ENCODE results near the gene C1orf21.

The C1orf21 gene

DNA sequence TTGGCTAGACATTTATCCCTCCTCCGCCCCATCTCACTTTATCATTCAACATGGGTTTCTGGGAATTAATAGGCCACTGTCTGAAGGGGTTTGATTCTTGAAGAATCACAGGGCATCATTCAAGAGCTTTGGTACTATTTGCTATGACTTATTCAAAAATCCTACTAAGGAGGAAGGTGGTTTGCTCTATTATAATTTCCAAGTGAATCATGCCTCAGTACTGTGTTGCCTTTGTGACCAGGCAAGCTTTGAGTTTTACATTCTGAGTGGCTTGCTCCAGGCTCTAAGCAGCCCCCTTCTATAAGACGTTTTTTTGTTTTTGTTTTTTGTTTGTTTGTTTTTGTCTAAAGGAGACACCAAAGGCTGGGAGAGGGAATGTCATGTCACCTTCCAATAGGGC is 2.6 kb downstream of the C1orf21 start:
- H3K4me3 ChIP-seq, result peak overlapping the region in 2 of 10 experiments; percentile 74 to 92; a peak in 4 of 20 replicates
- H3K36me3 ChIP-seq, result no peaks in the 10 kb centered on the region
- H4K20me1 ChIP-seq, result peaks cover 0 to 57% (median 0%) of the 10 kb centered on the region in 11 experiments; a peak in 5 of 22 replicates
- no peak overlapping the region for H3K9ac ChIP-seq
- H3K27ac ChIP-seq, result no peak overlapping the region
- no peak for TF ChIP-seq Cebpa-rat (IDR thresholded peaks at IDR 0.05)
- no peaks in the 10 kb centered on the region for H3K9me3 ChIP-seq (replicated peaks in 1 of 11)
- peak overlapping the region in 6 of 11 experiments; percentile 11 to 96 (median 80); a peak in 9 of 22 replicates for H3K4me2 ChIP-seq
- H3K4me1 ChIP-seq, result peaks cover 8 to 57% (median 17%) of the 10 kb centered on the region in 10 experiments; a peak in 18 of 20 replicates
- peaks cover 16 to 57% (median 54%) of the 10 kb centered on the region in 11 experiments; a peak in 21 of 22 replicates for H3K27me3 ChIP-seq

DNA sequence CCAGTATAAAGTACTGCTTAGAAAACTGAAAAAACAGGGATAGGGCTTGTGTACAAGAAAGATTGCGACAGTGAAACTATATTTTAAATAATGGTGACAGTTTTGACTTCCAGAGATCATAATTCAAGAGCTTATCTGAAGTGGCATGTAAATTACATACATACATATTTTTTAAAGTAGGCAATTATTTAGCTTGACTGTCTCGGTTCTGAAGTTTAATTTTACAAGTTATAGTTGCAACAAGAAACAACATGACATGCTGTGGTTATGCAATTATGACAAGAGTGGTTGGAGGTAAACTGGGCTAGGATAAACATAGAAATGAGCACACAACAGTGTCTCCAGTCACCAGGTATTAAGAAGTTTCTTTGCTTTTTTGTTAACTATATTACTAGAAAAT is 4.1 kb downstream of the C1orf21 start:
- H4K20me1 ChIP-seq, result peaks cover 0 to 72% (median 0%) of the 10 kb centered on the region in 11 experiments; a peak in 5 of 22 replicates
- no peaks in the 10 kb centered on the region for H3K36me3 ChIP-seq
- no peak overlapping the region for H3K9ac ChIP-seq
- no peaks in the 10 kb centered on the region for H3K9me3 ChIP-seq (replicated peaks in 1 of 11)
- no peak overlapping the region for H3K4me3 ChIP-seq
- H3K4me1 ChIP-seq, result peaks cover 7 to 59% (median 17%) of the 10 kb centered on the region in 10 experiments; a peak in 18 of 20 replicates
- H3K27ac ChIP-seq, result no peak overlapping the region
- peak overlapping the region in 2 of 11 experiments; percentile 30 to 96; a peak in 3 of 22 replicates for H3K4me2 ChIP-seq
- no peak for TF ChIP-seq Cebpa-rat (IDR thresholded peaks at IDR 0.05)
- H3K27me3 ChIP-seq, result peaks cover 7 to 44% (median 41%) of the 10 kb centered on the region in 11 experiments; a peak in 21 of 22 replicates

DNA sequence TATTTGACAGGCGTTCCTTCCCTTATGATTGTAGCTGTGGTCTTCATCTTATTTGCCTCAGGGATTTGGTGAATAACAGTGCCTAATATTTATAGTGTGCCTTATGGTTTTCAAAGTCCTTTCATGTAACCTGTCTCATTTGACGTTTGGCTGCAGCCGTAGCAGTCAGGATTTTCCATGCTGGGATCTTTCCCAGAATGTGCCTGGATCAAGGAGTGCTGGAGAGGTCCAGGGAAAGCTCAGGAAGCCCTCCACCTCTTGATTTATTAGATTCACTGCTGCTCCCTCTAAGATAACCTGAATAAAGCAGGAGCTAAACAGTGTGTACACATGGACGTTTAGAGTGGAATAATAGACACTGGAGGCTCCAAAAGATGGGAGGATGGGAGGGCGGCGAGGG is 5.2 kb downstream of the C1orf21 start:
- Histone ChIP-seq H3K9me3 (replicated peaks in 1 of 11) (no peaks in the 10 kb centered on the region), H3K36me3 (no peaks in the 10 kb centered on the region), H3K27ac (no peak overlapping the region), H3K4me2 (0 out of 22 replicates have a peak overlapping the region, but pooled peaks of 1 of the 11 experiments have one; percentile 96), H3K9ac (no peak overlapping the region), H3K27me3 (peaks cover 0 to 33% (median 31%) of the 10 kb centered on the region in 11 experiments; a peak in 19 of 22 replicates), H4K20me1 (peaks cover 0 to 83% (median 0%) of the 10 kb centered on the region in 11 experiments; a peak in 5 of 22 replicates), H3K4me1 (peaks cover 3 to 61% (median 12%) of the 10 kb centered on the region in 10 experiments; a peak in 16 of 20 replicates), H3K4me3 (no peak overlapping the region)
- TF ChIP-seq Cebpa-rat (IDR thresholded peaks at IDR 0.05), result no peak

DNA sequence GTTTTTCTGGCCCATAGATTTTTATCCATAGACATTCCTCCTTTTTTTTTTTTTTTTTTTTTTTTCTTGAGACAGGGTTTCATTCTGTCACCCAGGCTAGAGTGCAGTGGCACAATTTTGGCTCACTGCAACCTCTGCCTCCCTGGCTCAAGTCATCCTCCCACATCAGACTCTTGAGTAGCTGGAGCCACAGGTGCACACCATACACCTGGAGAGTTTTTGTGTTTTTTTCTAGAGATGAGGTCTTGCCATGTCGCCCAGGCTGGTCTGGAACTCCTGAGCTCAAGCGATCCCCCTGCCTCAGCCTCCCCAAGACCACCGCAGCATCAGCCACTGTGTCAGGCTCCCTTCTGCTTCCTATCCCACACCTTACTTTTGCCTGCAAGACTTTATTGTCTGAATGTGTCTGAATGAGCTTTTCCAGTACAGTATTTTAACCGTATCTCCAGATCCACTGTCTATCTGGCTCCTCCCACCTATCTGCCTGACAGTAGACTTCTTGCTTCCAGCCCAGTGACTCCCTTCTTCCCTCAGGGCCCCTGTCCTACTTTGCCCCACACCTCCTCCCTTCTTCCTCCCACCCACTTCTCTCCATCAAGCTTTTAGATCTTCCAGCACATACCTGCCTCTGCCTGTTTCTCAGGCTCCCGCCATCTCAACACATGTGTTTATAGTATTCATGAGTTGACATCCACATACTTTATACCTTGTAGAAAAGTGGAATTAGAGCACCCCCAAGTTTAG is 6.1 kb downstream of the C1orf21 start:
- Histone ChIP-seq H3K9me3 (replicated peaks in 1 of 11) (no peaks in the 10 kb centered on the region), H3K27ac (no peak overlapping the region), H3K27me3 (peaks cover 0 to 24% (median 23%) of the 10 kb centered on the region in 11 experiments; a peak in 19 of 22 replicates), H3K36me3 (no peaks in the 10 kb centered on the region), H3K9ac (no peak overlapping the region), H3K4me2 (peak overlapping the region in 2 of 11 experiments; percentile 11 to 44; a peak in 2 of 22 replicates), H4K20me1 (peaks cover 0 to 92% (median 0%) of the 10 kb centered on the region in 11 experiments; a peak in 5 of 22 replicates), H3K4me1 (peaks cover 3 to 61% (median 9%) of the 10 kb centered on the region in 10 experiments; a peak in 16 of 20 replicates), H3K4me3 (no peak overlapping the region)
- no peak for TF ChIP-seq Cebpa-rat (IDR thresholded peaks at IDR 0.05)

DNA sequence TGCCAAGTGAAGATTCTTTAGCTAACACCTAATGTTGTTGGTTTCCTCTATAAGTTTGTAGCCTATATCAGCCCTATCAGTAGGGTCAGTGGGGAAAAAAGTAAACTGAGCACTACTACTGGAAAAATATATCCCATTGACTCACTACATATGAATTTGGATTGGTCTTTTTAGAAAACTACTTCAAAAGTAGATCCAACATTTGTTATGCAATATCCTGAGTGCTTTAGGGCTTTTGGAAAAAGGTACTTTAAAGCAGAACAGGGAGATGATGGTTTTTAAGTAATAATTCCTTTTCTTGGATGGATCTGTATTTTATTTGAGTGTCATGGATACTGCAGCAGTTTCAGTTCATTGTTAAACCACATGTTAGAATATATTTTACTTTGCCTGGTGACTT is 7.1 kb downstream of the C1orf21 start:
- Histone ChIP-seq H3K9me3 (replicated peaks in 1 of 11) (no peaks in the 10 kb centered on the region), H3K4me3 (no peak overlapping the region), H3K36me3 (no peaks in the 10 kb centered on the region), H3K27me3 (peaks cover 0 to 14% (median 12%) of the 10 kb centered on the region in 11 experiments; a peak in 18 of 22 replicates), H3K4me2 (peak overlapping the region in 1 of 11 experiments; percentile 30; a peak in 1 of 22 replicates), H4K20me1 (peaks cover 0 to 97% (median 0%) of the 10 kb centered on the region in 11 experiments; a peak in 5 of 22 replicates), H3K9ac (no peak overlapping the region), H3K4me1 (peaks cover 0 to 60% (median 0%) of the 10 kb centered on the region in 10 experiments; a peak in 7 of 20 replicates), H3K27ac (no peak overlapping the region)
- TF ChIP-seq Cebpa-rat (IDR thresholded peaks at IDR 0.05), result no peak

DNA sequence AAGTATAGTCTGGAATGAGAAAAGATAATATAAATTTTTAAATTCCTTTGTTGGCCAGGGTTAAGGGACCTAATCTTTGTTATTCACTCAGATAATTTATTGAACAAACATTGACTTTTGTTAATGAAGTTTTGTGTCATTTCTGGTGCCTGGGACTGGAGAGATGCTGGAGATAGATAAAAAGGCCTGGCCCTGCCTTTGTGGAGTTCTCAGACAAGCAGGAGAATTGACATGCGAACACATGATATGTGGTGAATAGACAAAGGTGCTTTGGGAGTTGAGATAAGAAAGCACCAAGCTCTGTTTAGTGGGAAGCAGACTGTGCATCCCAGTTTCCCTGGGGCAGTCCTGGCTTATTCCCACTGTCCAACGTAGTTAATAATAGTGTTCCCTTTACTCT is 8.5 kb downstream of the C1orf21 start:
- Histone ChIP-seq H3K4me1 (peaks cover 0 to 52% (median 0%) of the 10 kb centered on the region in 10 experiments; a peak in 5 of 20 replicates), H3K36me3 (no peaks in the 10 kb centered on the region), H3K9ac (no peak overlapping the region), H4K20me1 (peaks cover 0 to 99% (median 0%) of the 10 kb centered on the region in 11 experiments; a peak in 5 of 22 replicates), H3K4me2 (peak overlapping the region in 1 of 11 experiments; percentile 15; a peak in 1 of 22 replicates), H3K27ac (no peak overlapping the region), H3K27me3 (no peaks in the 10 kb centered on the region), H3K4me3 (no peak overlapping the region), H3K9me3 (replicated peaks in 1 of 11) (no peaks in the 10 kb centered on the region)
- TF ChIP-seq Cebpa-rat (IDR thresholded peaks at IDR 0.05), result no peak

DNA sequence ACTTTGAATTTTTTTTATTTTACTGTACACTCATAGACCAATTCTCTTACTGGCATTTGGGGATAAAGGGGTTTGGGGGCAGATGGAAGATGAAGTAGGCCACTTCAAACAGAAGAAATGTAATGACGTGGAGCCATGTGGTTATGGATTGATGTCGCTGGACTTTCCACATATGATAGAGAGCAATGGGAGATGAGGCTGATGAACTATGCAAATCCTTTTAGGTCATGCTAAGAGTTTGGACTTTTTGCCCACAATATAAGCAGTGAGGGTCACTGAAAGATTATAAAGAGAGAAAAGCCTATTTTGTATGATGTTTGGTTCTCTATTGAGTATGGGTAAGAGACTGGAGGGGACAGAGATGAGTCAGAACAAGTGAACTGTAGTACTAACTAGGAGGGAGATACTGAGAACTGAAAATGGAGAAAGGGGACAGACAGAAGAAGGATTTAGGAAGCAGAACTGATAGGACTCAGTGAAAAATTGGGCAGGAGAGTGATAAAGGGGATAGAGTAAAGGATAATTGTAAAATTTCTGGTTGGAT is 9.2 kb downstream of the C1orf21 start:
- Histone ChIP-seq H3K4me1 (peaks cover 0 to 46% (median 0%) of the 10 kb centered on the region in 10 experiments; a peak in 5 of 20 replicates), H3K36me3 (no peaks in the 10 kb centered on the region), H3K4me3 (no peak overlapping the region), H3K27ac (no peak overlapping the region), H3K27me3 (no peaks in the 10 kb centered on the region), H4K20me1 (peaks cover 0 to 99% (median 0%) of the 10 kb centered on the region in 11 experiments; a peak in 5 of 22 replicates), H3K4me2 (peak overlapping the region in 1 of 11 experiments; percentile 15; a peak in 1 of 22 replicates), H3K9me3 (replicated peaks in 1 of 11) (no peaks in the 10 kb centered on the region), H3K9ac (no peak overlapping the region)
- no peak for TF ChIP-seq Cebpa-rat (IDR thresholded peaks at IDR 0.05)

DNA sequence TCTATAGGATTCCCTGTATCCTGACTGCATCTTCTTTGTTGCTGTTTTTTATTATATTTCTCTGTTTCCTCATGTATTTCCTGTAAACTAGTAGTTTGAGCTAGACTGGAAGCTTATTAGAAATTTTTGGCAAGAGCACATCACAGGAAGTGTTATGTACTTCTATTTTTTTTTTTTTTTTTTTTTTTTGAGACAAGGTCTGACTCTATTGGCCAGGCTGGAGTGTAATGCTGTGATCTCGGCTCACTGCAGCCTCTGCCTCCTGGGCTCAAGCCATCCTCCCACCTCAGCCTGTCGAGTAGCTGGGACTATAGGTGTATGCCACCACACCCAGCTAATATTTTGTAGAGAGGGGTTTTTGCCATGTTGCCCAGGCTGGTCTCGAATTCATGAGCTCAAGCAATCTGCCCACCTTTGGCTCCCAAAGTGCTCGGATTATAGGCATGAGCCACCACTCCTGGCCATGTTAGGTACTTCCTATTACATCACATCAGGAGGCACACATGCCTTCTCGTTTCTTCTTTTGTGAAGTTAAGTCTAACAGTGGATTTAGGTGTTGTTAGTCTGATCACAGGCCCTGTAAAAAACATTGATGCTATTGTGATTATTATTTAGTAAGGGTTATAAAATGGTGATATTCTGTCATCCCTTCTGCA is 12.5 kb downstream of the C1orf21 start:
- Histone ChIP-seq H3K4me1 (peaks cover 0 to 31% (median 0%) of the 10 kb centered on the region in 10 experiments; a peak in 5 of 20 replicates), H3K9ac (no peak overlapping the region), H3K4me3 (no peak overlapping the region), H3K4me2 (peak overlapping the region in 2 of 11 experiments; percentile 3 to 20; a peak in 1 of 22 replicates), H4K20me1 (peaks cover 0 to 95% (median 0%) of the 10 kb centered on the region in 11 experiments; a peak in 5 of 22 replicates), H3K27ac (no peak overlapping the region), H3K36me3 (no peaks in the 10 kb centered on the region), H3K27me3 (no peaks in the 10 kb centered on the region), H3K9me3 (replicated peaks in 1 of 11) (no peaks in the 10 kb centered on the region)
- no peak for TF ChIP-seq Cebpa-rat (IDR thresholded peaks at IDR 0.05)

All from BLaER1 treated with 17β-estradiol and CSF1 and Interleukin-3, amounts not matched to agents 10 nM and 100 nM (cell line).